Ammon's horn (tissue), 1 donor: ENCODE data around the gene NECTIN2.
"Not testable (repeated sequence)": the region's sequence is repeated elsewhere in the genome, so short reads cannot be mapped to it uniquely, and the experiment has no call there.

Source experiments
- DNase-seq: peaks from one replicate; pipeline ENCODE4 v3.0.0-alpha.2; 2016; ENCODE audit warnings: low spot score

NECTIN2 gene

GRCh38 chr19:44817725-44818465 lies 28.2 kb upstream of the NECTIN2 start:
- DNase-seq: no peak

GRCh38 chr19:44818466-44819031 lies 27.5 kb upstream of the NECTIN2 start:
- no peak for DNase-seq

GRCh38 chr19:44819246-44819832 lies 26.8 kb upstream of the NECTIN2 start:
- DNase-seq: no peak

DNA sequence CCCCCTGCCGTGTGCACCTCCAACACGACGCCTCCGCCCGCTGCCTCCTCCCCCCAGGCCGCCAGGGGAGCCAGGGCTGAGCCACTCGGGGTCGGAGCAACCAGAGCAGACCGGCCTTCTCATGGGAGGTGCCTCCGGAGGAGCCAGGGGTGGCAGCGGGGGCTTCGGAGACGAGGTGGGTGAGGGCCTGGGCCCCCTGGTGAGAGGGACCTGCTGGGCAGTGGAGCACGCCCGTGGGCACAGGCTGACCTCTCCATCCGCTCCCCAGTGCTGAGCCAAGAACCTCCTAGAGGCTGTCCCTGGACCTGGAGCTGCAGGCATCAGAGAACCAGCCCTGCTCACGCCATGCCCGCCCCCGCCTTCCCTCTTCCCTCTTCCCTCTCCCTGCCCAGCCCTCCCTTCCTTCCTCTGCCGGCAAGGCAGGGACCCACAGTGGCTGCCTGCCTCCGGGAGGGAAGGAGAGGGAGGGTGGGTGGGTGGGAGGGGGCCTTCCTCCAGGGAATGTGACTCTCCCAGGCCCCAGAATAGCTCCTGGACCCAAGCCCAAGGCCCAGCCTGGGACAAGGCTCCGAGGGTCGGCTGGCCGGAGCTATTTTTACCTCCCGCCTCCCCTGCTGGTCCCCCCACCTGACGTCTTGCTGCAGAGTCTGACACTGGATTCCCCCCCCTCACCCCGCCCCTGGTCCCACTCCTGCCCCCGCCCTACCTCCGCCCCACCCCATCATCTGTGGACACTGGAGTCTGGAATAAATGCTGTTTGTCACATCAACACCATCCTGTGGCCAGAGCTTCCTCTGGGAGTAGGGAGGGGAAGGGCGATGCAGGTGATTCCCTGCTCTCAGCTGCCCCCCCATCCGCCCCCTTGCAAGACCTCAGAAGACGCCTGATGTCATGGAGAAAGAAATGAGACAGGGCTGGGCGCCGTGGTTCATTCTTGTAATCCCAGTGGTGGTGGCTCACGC lies 25.2 kb upstream of the NECTIN2 start:
- no peak for DNase-seq

DNA sequence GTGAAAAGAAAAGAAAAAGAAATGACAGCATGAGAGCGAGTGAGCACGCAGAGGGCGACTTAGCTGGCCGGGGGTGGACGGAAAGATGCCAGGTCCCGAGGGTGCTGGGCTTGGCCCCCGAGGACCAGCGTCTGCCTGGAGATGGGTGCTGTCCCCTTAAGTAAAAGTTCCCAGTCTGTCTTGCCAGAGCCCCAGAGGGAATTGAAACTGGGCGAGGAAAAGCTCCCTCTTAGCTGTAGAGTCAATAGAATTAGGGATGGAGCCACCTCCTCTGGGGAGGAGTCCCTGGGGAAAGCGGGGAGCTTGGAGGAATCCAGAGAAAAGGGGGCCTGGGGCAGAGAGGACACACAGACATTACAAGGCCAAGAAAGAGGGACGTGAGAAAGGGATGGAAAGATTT lies 23.9 kb upstream of the NECTIN2 start:
- no peak for DNase-seq

DNA sequence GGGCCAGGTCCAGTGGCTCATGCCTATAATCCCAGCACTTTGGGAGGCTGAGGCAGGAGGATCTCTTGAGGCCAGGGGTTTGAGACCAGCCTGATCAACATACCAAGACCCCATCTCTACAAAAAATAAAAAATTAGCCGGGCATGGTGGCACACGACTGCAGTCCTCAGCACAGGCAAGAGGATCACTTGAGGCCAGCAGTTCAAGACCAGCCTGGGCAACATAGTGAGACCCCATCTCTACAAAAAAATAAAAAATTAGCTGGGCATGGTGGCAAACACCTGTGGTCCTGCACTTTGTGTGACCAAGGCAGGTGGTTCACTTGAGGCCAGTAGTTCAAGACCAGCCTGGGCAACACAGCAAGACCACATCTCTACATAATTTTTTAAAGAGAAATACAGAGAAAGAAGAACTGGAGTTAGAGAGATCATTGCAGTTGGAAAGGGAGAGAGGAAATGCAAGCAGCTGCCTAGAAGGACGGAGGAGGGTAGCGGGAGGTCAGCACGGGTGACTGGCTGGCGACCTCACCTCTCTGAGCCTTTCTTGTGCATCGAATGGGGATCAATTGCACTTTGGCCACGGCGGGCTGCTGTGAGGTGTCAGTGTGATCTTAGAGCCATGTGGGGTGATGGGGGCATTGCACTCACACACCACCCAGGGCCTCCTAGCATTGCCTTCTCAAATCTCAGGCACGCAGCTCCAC lies 23.3 kb upstream of the NECTIN2 start:
- DNase-seq: no peak

GRCh38 chr19:44823373-44823698 lies 22.8 kb upstream of the NECTIN2 start:
- DNase-seq: no peak

DNA sequence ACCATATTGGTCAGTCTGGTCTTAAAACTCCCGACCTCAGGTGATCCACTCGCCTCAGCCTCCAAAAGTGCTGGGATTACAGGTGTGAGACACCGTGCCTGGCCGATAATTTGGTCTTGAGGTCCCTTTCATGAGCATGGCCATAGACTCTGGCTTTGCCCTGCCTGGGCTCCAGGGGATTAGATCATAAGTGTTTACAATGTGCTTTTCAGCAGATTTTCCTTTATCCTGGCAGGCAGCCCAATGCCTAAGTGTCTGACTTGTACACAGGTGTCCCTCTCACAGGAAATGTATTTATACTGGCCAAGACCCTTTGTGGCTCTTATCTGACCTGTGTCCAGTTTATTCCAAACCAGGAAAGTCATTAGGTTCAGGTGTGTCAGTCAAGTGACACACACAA lies 21.3 kb upstream of the NECTIN2 start:
- no peak for DNase-seq

- not testable (repeated sequence) for DNase-seq
These were observed 13.2 kb upstream of the NECTIN2 start for GRCh38 chr19:44832875-44833274.

DNA sequence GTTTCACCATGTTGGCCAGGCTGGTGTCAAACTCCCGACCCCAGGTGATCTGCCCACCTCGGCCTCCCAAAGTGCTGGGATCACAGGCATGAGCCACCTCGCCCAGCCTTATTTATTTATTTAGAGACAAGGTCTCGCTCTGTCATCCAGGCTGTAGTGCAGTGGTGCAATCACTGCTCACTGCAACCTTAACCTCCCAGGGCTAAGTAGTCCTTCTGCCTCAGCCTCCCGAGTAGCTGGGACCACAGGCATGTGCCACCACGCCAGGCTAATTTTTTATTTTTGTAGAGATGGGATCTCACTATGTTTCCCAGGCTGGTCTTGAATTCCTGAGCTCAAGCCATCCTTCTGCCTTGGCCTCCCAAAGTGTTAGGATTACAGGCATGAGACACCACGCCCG lies 11.7 kb upstream of the NECTIN2 start:
- not testable (repeated sequence) for DNase-seq

DNA sequence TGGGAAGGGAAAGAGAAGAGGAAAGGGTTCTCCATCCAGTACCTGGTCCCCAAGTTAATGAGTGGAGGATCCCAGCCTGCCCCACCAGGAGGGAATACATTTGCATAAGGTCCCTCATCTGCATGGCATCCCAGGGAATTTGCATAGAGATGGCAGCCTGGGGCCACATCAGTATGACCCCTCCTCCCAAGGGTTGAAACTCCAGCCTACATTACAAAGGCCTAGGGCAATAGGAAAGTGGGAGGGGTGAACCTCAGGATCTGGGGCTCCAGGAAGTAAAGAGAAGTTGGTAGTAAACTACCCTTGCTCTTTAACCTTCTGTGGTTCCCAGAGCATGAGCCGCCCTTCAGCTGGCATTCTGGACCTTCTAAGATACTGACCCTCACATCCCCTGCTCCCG lies 6.8 kb upstream of the NECTIN2 start:
- DNase-seq: no peak

DNA sequence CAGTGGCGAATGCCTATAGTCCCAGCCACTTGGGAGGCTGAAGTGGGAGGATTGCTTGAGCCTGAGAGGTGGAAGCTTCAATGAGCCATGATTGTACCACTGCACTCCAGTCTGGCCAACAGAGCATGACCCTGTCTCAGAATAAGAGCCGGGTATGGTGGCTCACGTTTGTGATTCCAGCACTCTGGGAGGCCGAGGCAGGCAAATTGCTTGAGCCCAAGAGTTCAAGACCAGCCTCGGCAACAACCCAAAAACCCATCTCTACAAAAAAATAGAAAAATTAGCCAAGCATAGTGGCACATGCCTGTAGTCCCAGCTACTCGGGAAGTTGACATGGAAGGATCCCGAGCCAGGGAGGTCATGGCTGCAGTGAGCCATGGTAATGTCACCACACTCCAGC lies 5.3 kb upstream of the NECTIN2 start:
- DNase-seq: no peak

DNA sequence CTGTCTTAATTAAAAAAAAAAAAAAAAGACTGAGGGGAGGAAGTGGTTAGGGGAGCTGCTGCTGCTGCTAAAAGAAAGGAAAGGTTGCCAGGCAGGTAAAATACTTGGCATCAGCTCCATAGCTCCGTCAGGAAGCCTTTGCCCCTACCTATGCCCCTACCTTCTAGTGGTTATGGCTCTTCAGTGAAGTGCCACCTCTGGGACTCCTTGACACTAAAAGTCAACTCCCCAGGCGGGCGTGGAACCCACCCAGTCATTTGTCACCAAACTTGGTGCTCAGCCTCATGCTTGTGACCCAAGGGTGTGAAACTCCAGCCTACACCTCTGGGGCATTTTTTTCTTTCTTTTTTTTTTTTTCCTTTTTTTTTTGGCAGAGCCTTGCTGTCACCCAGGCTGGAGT lies 4.9 kb upstream of the NECTIN2 start:
- no peak for DNase-seq

DNA sequence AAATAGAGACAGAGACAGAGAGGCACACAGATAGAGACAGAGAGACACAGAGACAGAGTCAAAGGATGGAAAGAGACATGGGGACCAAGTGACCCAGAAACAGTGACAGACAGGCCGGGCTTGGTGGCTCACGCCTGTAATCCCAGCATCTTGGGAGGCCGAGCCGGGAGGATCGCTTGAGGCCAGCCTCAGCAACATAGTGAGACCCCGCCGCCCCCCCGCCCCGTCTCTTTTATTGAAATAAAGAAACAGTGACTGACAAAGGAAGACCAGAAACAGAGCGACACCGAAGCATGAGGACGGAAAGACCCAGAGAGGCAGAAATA lies 848 bp upstream of the NECTIN2 start:
- no peak for DNase-seq

GRCh38 chr19:44846455-44847143 lies 502 bp downstream of the NECTIN2 start:
- DNase-seq: no peak

- no peak for DNase-seq
These were observed 1.3 kb downstream of the NECTIN2 start for GRCh38 chr19:44847144-44848035.

DNA sequence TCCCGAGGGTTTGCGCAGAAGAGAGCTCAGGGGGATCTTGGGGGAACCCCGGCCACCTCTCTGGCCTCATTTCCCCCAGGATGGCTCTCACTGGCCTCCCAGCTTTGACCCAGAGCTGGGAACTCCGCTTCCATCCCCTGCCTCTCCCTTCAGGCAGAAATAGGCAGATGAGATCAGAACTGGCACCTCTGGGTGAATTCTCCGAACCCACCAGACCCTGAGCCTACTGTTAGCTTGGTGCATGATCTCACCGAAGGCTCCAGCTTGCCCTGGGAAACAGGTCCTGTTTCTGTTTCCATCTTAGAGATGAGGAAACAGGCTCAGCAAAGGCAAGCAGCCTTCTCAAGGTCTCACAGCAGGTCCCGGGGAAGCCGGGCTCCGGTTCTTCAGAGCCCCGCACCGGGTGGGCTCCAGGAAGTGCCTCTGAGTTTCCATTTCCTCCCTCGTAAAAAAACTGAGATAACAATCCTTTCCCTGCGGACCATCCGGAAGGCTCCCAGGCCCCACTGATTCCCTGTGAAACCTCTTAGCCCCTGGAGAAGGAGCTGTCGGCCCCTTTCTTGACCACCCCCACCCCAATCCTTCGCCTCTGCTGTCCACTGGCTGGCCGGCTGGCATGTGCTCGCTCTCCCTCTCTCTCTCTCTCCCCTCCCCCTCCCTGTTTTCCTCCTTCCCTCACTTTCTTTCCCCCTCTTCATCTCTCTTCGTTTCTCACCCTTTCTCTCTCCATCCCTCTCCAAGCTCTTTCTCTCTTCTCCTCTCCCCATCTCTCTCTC lies 2.1 kb downstream of the NECTIN2 start:
- no peak for DNase-seq

DNA sequence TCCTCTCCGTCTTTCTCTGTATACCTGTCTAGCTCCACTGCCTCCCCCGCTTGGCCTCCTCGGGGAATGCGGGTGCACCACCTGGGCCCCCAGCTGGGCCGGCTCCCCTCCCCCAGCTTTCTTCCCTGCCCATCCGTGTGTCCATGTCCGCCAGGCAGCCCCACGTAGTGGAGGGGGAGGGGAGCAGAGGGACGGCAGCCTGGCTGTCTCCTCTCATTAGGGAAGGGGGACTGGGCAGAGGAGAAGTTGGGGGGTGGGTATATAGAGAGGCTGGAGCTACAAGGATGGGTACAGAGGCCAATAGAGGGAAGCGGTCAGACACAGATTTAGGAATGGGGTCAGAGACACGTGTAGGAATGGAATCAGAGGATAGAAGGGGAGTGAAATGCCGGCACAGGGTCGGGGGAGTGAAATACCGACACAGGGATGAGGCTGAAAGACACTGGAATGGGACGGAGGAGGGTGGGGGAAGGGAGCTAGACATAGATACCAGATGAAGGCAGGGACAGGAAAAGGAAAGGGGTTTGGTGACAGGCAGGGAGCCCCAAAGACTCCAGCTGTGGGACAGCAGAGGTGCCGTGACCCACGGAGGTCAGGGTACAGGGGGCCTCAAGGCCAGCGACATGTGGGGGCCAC lies 2.8 kb downstream of the NECTIN2 start:
- no peak for DNase-seq

DNA sequence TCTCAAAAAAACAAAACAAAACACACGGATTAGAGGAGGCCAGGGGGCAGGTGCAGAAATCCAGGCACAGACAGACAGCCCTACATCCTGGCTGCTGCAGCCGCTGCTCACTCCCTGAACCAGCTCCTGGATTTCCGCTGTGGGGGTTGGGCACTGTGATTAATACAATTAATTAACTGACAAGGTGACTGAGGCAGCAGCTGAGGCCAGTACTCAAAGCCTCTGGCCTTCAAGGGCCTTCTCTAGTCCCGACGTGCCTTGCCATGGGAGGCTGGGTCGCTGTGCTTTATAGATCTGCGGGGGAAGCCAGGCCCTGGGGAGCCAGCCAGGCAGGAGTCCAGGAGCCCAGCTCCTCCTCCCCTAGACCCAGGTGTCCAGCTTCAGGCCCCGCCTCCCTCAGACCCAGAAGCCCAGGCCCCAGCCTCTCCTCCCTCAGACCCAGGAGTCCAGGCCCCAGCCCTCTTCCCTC lies 4.6 kb downstream of the NECTIN2 start:
- DNase-seq: no peak
